OCI-LY3 (cell line): ENCODE results near the gene TANC1.

Experiments
- H2AFZ ChIP-seq: fragments of 200-600, 300-600 bp; shearing (Covaris generic); 2 replicates; pipeline ENCODE4 v1.6.0; 2014; ENCODE audit warnings: antibody characterized with exemption, low read depth, low read length
- H3K27ac ChIP-seq: fragments of 200-600, 300-600 bp; sonication (generic); 2 replicates; pipeline ENCODE4 v1.5.1; 2014; ENCODE audit warnings: mild to moderate bottlenecking, low read length, moderate library complexity, mixed read lengths
- H3K27me3 ChIP-seq: fragments of 200-600, 300-600 bp; sonication (generic); 2 replicates; pipeline ENCODE4 v1.6.1; 2014; ENCODE audit warnings: low read depth, low read length, mixed read lengths
- H3K36me3 ChIP-seq: fragments of 200-600, 300-600 bp; sonication (generic); replicated peaks from 2 replicates; pipeline ENCODE3; 2014; ENCODE audit warnings: low read depth, low read length, mixed read lengths
- H3K4me1 ChIP-seq: fragments of 300-600, 200-600 bp; sonication (generic); 2 replicates; pipeline ENCODE4 v1.6.1; 2014; ENCODE audit warnings: low read length, mixed read lengths
- H3K4me2 ChIP-seq: fragments of 200-600, 300-600 bp; sonication (generic); 2 replicates; pipeline ENCODE4 v1.6.1; 2014; ENCODE audit warnings: low read length, mixed read lengths
- H3K4me3 ChIP-seq: fragments of 300-600, 200-600 bp; sonication (generic); 2 replicates; pipeline ENCODE4 v1.5.1; 2014; ENCODE audit warnings: antibody characterized with exemption, mild to moderate bottlenecking, low read length, moderate library complexity
- H3K79me2 ChIP-seq: fragments of 300-600, 200-600 bp; shearing (Covaris generic); 2 replicates; pipeline ENCODE4 v1.6.1; 2014; ENCODE audit warnings: mild to moderate bottlenecking, low read length, mixed read lengths
- H3K9ac ChIP-seq: fragments of 300-600, 200-600 bp; shearing (Covaris generic); 2 replicates; pipeline ENCODE4 v1.6.0; 2014; ENCODE audit warnings: mild to moderate bottlenecking, low read length, moderate library complexity
- H3K9me3 ChIP-seq: fragments of 200-600, 300-600 bp; shearing (Covaris generic); 2 replicates; pipeline ENCODE4 v1.6.1; 2014; ENCODE audit warnings: low read length, mixed read lengths; ENCODE audit not compliant: insufficient read depth
- H4K20me1 ChIP-seq: fragments of 200-600, 300-600 bp; sonication (generic); 2 replicates; pipeline ENCODE4 v1.6.1; 2016; ENCODE audit warnings: low read length, mixed read lengths; ENCODE audit not compliant: insufficient read depth
- EZH2phosphoT487 ChIP-seq: fragments of 200-600 bp; shearing (Covaris generic); IDR thresholded peaks from 2 replicates; pipeline ENCODE4 v1.6.1; 2018; ENCODE audit warnings: antibody characterized with exemption, mixed run types, low read depth
- TF ChIP-seq, protein P1 (sequence below): fragments of 200-600, 300-600 bp; sonication (generic); IDR thresholded peaks from 2 replicates; pipeline ENCODE4 v1.5.1; 2014; ENCODE audit warnings: antibody characterized with exemption, low read length, low read depth

Gene TANC1

GRCh38 chr2:159022019-159022418 lies 53.6 kb downstream of the TANC1 start:
- H3K79me2 ChIP-seq: no peaks in the 10 kb centered on the region
- no peaks in the 10 kb centered on the region for H3K36me3 ChIP-seq
- H3K4me2 ChIP-seq: no peak overlapping the region
- H3K9me3 ChIP-seq: no peaks in the 10 kb centered on the region
- no peak overlapping the region for H3K4me3 ChIP-seq
- TF ChIP-seq, protein P1, sequence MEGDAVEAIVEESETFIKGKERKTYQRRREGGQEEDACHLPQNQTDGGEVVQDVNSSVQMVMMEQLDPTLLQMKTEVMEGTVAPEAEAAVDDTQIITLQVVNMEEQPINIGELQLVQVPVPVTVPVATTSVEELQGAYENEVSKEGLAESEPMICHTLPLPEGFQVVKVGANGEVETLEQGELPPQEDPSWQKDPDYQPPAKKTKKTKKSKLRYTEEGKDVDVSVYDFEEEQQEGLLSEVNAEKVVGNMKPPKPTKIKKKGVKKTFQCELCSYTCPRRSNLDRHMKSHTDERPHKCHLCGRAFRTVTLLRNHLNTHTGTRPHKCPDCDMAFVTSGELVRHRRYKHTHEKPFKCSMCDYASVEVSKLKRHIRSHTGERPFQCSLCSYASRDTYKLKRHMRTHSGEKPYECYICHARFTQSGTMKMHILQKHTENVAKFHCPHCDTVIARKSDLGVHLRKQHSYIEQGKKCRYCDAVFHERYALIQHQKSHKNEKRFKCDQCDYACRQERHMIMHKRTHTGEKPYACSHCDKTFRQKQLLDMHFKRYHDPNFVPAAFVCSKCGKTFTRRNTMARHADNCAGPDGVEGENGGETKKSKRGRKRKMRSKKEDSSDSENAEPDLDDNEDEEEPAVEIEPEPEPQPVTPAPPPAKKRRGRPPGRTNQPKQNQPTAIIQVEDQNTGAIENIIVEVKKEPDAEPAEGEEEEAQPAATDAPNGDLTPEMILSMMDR: no peak
- TF ChIP-seq EZH2phosphoT487: no peak
- no peaks in the 10 kb centered on the region for H3K27me3 ChIP-seq
- H2AFZ ChIP-seq: no peak overlapping the region
- no peak overlapping the region for H3K9ac ChIP-seq
- H4K20me1 ChIP-seq: no peaks in the 10 kb centered on the region
- no peaks in the 10 kb centered on the region for H3K4me1 ChIP-seq
- H3K27ac ChIP-seq: no peak overlapping the region

- H3K36me3 ChIP-seq: no peaks in the 10 kb centered on the region
- H4K20me1 ChIP-seq: no peaks in the 10 kb centered on the region
- H3K4me2 ChIP-seq: no peak overlapping the region
- H2AFZ ChIP-seq: no peak overlapping the region
- H3K27ac ChIP-seq: no peak overlapping the region
- no peak overlapping the region for H3K4me3 ChIP-seq
- no peak overlapping the region for H3K9ac ChIP-seq
- H3K79me2 ChIP-seq: no peaks in the 10 kb centered on the region
- H3K9me3 ChIP-seq: no peaks in the 10 kb centered on the region
- TF ChIP-seq, protein P1: no peak
- no peak for TF ChIP-seq EZH2phosphoT487
- H3K27me3 ChIP-seq: no peaks in the 10 kb centered on the region
- no peaks in the 10 kb centered on the region for H3K4me1 ChIP-seq
Measured at GRCh38 chr2:159026170-159026569, 57.7 kb downstream of the TANC1 start.

DNA sequence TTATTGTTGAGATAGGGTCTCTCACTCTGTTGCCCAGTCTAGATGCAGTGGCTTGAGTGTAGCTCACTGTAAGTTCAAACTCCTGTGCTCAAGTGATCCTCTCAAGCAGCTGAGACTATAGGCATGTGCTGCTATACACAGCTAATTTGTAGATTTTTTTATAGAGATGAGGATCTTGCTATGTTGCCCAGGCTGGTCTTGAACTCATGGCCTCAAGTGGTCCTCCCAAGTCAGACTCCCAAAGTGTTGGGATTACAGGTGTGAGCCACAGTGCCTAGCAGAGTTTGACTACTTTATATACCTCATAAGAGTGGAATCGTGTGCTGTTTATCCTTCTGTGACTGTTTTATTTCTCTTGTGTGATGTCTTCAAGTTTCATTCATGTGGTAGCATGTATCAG lies 60.3 kb downstream of the TANC1 start:
- Histone ChIP-seq H3K4me2 (no peak overlapping the region), H3K79me2 (no peaks in the 10 kb centered on the region), H2AFZ (no peak overlapping the region)

GRCh38 chr2:159029936-159030335 lies 61.5 kb downstream of the TANC1 start:
- H3K27ac ChIP-seq: no peak overlapping the region
- TF ChIP-seq, protein P1: no peak
- no peak for TF ChIP-seq EZH2phosphoT487

More for the DNA sequence above, 60.3 kb downstream of the TANC1 start:
- TF ChIP-seq, protein P1: no peak
- no peak for TF ChIP-seq EZH2phosphoT487
- Histone ChIP-seq H3K27ac (no peak overlapping the region), H4K20me1 (no peaks in the 10 kb centered on the region), H3K36me3 (no peaks in the 10 kb centered on the region), H3K9ac (no peak overlapping the region), H3K9me3 (no peaks in the 10 kb centered on the region), H3K4me1 (no peaks in the 10 kb centered on the region), H3K4me3 (no peak overlapping the region), H3K27me3 (no peaks in the 10 kb centered on the region)

More at GRCh38 chr2:159029936-159030335, 61.5 kb downstream of the TANC1 start:
- H3K4me2 ChIP-seq: no peak overlapping the region
- no peaks in the 10 kb centered on the region for H3K9me3 ChIP-seq
- no peaks in the 10 kb centered on the region for H3K27me3 ChIP-seq
- H4K20me1 ChIP-seq: no peaks in the 10 kb centered on the region
- no peak overlapping the region for H2AFZ ChIP-seq
- H3K9ac ChIP-seq: no peak overlapping the region
- H3K4me3 ChIP-seq: no peak overlapping the region
- no peaks in the 10 kb centered on the region for H3K79me2 ChIP-seq
- H3K4me1 ChIP-seq: no peaks in the 10 kb centered on the region
- H3K36me3 ChIP-seq: no peaks in the 10 kb centered on the region
